ENCODE results near the gene DUS3L.
"Not testable (repeated sequence)": the region's sequence is repeated elsewhere in the genome, so short reads cannot be mapped to it uniquely, and the experiment has no call there.

Gene DUS3L

GRCh38 chr19:5799247-5800241 is 8.6 kb upstream of the DUS3L start:
- DNase-seq (ENCODE audit: low read depth): no peak

GRCh38 chr19:5798244-5798643 is 7.3 kb upstream of the DUS3L start:
- no peak for DNase-seq (ENCODE audit: low read depth)

GRCh38 chr19:5795382-5795919 is 4.5 kb upstream of the DUS3L start:
- no peak for DNase-seq (ENCODE audit: low read depth)

GRCh38 chr19:5793188-5793587 is 2.2 kb upstream of the DUS3L start:
- DNase-seq (ENCODE audit: low read depth): no peak

GRCh38 chr19:5792224-5792623 is 1.3 kb upstream of the DUS3L start:
- no peak for DNase-seq (ENCODE audit: low read depth)

GRCh38 chr19:5789886-5790558 is 941 bp downstream of the DUS3L start:
- DNase-seq (ENCODE audit: low read depth): no peak

GRCh38 chr19:5789351-5789761 is 1.6 kb downstream of the DUS3L start:
- DNase-seq (ENCODE audit: low read depth): no peak

GRCh38 chr19:5788422-5788821 is 2.5 kb downstream of the DUS3L start:
- DNase-seq (ENCODE audit: low read depth): no peak

- no peak for DNase-seq (ENCODE audit: low read depth)
These were observed 3.4 kb downstream of the DUS3L start for GRCh38 chr19:5787409-5788182.

GRCh38 chr19:5786593-5787408 is 4.2 kb downstream of the DUS3L start:
- DNase-seq (ENCODE audit: low read depth): no peak

GRCh38 chr19:5785423-5785822 is 5.5 kb downstream of the DUS3L start:
- no peak for DNase-seq (ENCODE audit: low read depth)

- no peak for DNase-seq (ENCODE audit: low read depth)
These were observed 6.3 kb downstream of the DUS3L start, which contains the start of gene PRR22 for GRCh38 chr19:5784581-5785147. Gene PRR22, minus strand, starts transcription at chr19:5784746. Its CDS starts 86 bp downstream, at chr19:5784660.

GRCh38 chr19:5782945-5783919 is 7.7 kb downstream of the DUS3L start:
- no peak for DNase-seq (ENCODE audit: low read depth)

- no peak for DNase-seq (ENCODE audit: low read depth)
These were observed 8.6 kb downstream of the DUS3L start for GRCh38 chr19:5782322-5782721.

GRCh38 chr19:5780916-5781315 is 10.0 kb downstream of the DUS3L start:
- not testable (repeated sequence) for DNase-seq (ENCODE audit: low read depth)

GRCh38 chr19:5778402-5778801 is 12.6 kb downstream of the DUS3L start:
- no peak for DNase-seq (ENCODE audit: low read depth)

GRCh38 chr19:5775668-5776309 is 15.2 kb downstream of the DUS3L start:
- no peak for DNase-seq (ENCODE audit: low read depth)

- no peak for DNase-seq (ENCODE audit: low read depth)
These were observed 16.0 kb downstream of the DUS3L start for GRCh38 chr19:5774921-5775320.

- DNase-seq (ENCODE audit: low read depth): no peak
These were observed 17.7 kb downstream of the DUS3L start for GRCh38 chr19:5773276-5773675.
